Activated CD8-positive, alpha-beta memory T cell treated with anti-CD3 and anti-CD28 coated beads for 36 hours (primary cell): ENCODE results near the gene CAMKK2. TPM values are rescaled to one million over a fixed set of nuclear protein-coding genes. Genes with fewer than 3 reads are reported as not detected.
"Not testable (repeated sequence)": the region's sequence is repeated elsewhere in the genome, so short reads cannot be mapped to it uniquely, and the experiment has no call there.

Experiments used
- CTCF ChIA-PET: fragments of 350-600 bp; sonication (Branson Sonifier 250); formaldehyde crosslinking; loops from one replicate; lab custom pipeline; 2021; ENCODE audit warnings: antibody characterized with exemption; lab: Charles Lee
- POLR2A ChIA-PET: fragments of 350-600 bp; sonication (Branson Sonifier 250); formaldehyde crosslinking; loops from one replicate; lab custom pipeline; 2021; ENCODE audit warnings: antibody characterized with exemption; lab: Charles Lee
- total RNA-seq, 2 experiments: library from RNA; stranded (reverse); gene quantifications; one replicate each; pipeline ENCODE4 v1.2.3, GENCODE V29; 2021

The CAMKK2 gene
- total RNA-seq, 2 experiments from 2014 or later: 39.7 to 41.8 TPM

DNA sequence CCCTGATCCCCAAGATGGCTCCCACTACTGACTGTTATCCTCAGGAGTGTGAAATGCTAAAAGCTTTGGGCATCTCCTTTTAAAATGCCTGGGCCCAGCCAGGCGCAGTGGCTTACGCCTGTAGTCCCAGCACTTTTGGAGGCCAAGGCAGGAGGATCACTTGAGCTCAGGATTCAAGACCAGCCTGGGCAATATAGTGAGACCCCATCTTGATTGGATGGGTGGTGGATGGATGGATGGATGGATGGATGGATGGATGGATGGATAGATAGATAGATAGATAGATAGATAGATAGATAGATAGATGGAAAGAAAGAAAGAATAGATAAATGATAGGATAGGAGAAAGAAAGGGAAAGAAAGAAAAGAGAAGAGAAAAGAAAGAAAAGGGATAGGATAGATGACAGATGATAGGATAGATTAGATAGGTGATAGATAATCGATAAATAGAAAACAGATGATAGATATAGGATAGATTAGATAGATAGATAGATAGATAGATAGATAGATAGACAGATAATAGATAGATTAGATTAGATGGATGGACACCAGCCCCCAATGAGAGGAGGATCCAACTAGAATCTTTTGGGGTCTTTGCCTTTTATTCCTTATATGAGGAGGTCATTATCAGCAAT, 77.0 kb downstream of the CAMKK2 start:
- POLR2A ChIA-PET: no interaction called here

DNA sequence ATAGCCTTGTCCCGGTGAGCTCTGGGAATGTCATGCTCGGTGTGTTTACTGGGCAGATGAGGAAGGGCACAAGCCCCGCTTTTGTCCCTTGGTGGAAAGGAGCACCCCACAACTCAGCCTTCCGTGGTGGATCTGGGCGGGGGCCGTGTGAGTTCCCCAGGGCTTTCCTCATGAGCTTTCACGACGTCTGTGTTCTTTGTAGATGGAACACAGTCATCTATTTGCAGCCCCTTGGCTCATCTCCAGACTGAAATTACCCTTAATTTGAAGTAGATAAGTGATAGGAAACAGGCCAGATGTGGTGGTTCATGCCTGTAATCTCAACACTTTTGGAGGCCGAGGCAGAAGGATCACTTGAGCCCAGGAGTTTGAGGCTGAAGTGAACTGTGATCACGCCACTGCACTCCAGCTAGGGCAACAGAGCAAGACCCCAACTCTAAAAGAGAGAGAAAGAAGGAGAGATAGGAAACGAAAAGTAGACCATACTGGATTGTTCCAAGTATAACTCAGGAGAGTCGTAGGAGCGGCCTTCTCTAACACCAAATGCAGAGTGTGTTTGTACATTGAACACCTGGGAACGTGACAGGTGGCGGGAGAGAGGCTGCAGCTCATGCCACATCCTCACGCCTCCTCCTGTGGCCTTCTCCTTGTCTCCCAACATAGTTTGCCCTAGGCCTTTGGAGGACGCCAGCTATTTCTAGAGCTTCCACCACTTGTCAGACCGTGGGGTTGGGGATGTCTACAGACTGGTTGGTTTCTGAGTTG, 77.7 kb downstream of the CAMKK2 start:
- ChIA-PET POLR2A (no interaction called here), CTCF (interaction anchor here (0.6 to 1.8 kb wide), 2 partner anchors 9 to 468 kb away, joined by 3 to 5 read pairs; no protein-coding TSS in a partner anchor)

More for the DNA sequence above, 77.0 kb downstream of the CAMKK2 start:
- CTCF ChIA-PET: interaction anchor here (1.8 kb wide), 1 partner anchor 8 kb away, joined by 5 read pairs; no protein-coding TSS in a partner anchor

DNA sequence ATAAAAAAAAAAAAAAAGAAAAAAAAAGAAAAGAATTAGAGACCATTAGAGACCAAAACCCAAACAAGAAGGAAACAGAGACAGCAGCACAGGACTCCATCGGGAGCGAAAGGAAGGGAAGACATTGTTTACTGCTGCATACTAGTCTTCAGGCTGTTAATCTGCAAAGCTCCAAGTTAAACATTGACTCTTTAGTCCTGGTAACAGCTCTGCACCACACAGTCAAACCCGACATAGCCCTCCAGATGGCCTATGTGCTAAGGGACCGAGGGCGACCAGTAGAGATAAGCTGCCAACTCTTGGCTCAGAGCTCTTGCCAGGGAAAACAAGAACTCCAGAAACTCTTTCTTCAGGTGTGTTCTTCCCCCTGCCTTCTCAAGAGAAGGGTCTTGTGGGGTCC, 78.7 kb downstream of the CAMKK2 start:
- CTCF ChIA-PET: interaction anchor here (0.6 to 1.8 kb wide), 5 partner anchors 10 to 785 kb away, joined by 3 to 5 read pairs (median 3); no protein-coding TSS in a partner anchor
- POLR2A ChIA-PET: interaction anchor here (0.7 kb wide), 1 partner anchor 183 kb away, joined by 7 read pairs; no protein-coding TSS in a partner anchor

DNA sequence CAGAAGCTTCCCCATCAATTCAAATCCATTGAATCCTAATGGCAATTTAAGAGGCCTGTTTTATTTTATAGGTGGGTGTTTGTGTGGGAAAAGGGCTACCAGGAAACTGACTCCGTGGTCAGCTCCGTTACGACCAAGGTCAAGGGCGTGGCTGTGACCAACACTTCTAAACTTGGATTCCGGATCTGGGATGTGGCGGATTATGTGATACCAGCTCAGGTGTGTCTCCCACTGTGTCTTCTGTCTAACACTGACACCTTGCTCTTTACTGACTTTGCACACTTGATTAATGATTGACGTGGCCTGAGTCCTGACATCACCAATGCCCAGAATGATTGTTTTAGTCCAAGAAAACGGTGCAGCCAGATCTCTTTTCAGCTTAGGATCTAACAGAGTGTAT, 79.4 kb downstream of the CAMKK2 start:
- CTCF ChIA-PET: interaction anchor here (0.6 to 0.7 kb wide), 4 partner anchors 24 to 784 kb away, joined by 3 to 4 read pairs (median 3); no protein-coding TSS in a partner anchor
- POLR2A ChIA-PET: interaction anchor here (0.7 kb wide), 1 partner anchor 183 kb away, joined by 7 read pairs; no protein-coding TSS in a partner anchor

DNA sequence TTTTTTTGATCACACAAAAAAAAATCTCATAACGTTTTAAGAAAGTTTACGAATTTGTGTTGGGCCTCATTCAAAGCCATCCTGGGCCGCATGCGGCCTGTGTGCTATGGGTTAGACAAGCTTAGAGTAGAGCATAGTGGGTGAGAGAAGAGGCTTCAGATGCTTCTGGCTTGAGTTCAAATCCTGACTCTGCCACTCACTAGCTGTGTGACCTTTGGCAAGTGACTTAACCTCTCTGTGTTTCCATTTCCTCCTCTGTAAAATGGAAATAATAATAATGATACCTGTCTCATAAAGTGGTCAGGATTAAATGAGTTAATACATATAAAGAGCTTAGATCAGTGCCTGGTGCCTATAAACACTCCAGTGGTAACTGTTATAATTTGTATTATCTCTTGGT, 80.4 kb downstream of the CAMKK2 start:
- POLR2A ChIA-PET: interaction anchor here (0.6 to 0.7 kb wide), 2 partner anchors 71 to 82 kb away, joined by 3 to 5 read pairs; no protein-coding TSS in a partner anchor
- CTCF ChIA-PET: interaction anchor here (0.7 to 2.8 kb wide), 4 partner anchors 14 to 88 kb away, joined by 3 to 10 read pairs (median 4); partner anchors contain the start of gene P2RX7

DNA sequence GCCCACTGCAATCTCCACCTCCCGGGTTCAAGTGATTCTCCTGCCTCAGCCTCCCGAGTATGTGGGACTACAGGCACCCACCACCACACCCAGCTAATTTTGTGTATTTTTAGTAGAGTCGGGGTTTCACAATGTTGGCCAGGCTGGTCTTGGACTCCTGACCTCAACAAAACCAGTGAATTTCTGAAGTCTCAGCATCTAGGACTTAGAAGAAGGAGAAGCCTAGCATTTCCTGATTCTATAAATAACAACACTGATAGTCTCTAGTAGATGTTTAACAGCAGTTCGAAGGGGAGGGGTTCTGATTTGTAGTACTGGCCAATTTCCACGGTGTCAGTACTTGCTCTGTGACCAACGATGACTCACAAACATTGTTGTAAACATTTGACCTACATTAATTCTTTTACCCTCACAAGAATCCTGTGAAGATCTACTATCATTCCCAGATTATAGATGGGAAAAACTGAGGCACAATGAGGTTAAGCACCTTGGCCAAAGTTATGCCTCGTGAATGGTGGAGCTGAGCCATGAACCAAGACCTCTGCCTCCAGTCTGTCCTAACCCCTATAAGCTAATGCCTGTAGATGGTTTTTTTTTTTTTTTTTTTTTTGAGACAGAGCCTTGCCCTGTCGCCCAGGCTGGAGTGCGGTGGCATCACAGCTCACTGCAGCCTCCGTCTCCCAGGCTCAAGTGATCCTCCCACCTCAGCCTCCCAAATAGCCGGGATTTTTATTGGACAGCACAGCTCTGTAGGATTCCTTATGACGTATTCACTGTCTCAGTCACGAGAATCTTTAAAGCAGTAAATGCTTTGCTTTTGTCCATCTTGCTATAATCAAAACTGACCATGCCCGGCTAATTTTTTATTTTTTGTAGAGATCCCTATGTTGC, 81.4 kb downstream of the CAMKK2 start:
- POLR2A ChIA-PET: interaction anchor here (0.6 to 1.5 kb wide), 5 partner anchors 9 to 1286 kb away, joined by 3 to 10 read pairs (median 4); partner anchors contain the start of gene ZCCHC8
- CTCF ChIA-PET: interaction anchor here (0.6 to 2.8 kb wide), 4 partner anchors 15 to 155 kb away, joined by 3 to 10 read pairs (median 4); partner anchors contain the start of gene P2RX7

DNA sequence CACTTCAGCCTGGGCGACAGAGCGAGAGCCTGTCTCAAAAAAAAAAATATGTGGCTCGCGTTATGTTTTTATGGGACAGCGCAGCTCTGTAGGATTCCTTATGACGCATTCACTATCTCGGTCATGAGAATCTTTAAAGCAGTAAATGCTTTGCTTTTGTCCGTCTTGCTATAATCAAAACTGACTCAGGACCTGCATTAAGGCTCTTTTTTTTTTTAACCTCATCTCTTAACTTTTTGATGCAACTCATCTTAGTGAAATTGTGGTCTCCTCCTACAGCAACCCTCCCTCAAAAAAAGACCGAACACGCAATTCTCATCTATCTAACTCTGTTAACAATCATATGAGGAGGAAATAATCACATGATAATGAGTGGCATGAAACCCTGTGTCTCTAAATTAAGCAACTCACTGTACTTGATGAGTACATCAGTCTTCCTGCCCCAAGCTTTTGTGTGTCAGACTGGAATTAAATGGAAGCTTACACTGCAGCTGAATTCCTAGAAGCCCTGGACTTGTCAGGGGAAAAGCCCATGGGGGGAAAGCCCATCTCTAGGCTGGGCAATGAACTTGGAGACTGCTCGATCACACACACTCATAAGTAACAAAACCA, 82.2 kb downstream of the CAMKK2 start:
- ChIA-PET CTCF (interaction anchor here (2.0 to 2.8 kb wide), 2 partner anchors 16 to 82 kb away, joined by 4 to 10 read pairs; partner anchors contain the start of gene P2RX7), POLR2A (interaction anchor here (1.4 to 1.5 kb wide), 2 partner anchors 10 to 17 kb away, joined by 4 to 10 read pairs; no protein-coding TSS in a partner anchor)

DNA sequence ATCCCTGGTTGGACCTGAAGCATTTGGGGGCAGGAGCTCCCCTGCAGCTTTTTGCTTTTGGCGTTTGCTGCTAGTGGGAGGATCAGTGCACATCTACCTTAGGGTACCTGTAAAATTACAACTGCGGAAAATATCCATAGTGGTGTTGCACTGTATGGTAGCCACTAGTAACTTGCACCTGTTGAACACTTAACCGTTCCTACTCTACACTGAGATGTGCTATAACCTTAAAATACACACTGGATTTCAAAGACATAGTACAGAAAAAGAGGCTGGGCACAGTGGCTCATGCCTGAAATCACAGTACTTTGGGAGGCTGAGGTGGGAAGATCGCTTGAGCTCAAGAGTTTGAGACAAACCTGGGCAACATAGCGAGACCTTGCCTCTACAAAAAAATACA, 83.6 kb downstream of the CAMKK2 start:
- ChIA-PET CTCF (interaction anchor here (0.6 kb wide), 1 partner anchor 643 kb away, joined by 3 read pairs; no protein-coding TSS in a partner anchor), POLR2A (no interaction called here)

DNA sequence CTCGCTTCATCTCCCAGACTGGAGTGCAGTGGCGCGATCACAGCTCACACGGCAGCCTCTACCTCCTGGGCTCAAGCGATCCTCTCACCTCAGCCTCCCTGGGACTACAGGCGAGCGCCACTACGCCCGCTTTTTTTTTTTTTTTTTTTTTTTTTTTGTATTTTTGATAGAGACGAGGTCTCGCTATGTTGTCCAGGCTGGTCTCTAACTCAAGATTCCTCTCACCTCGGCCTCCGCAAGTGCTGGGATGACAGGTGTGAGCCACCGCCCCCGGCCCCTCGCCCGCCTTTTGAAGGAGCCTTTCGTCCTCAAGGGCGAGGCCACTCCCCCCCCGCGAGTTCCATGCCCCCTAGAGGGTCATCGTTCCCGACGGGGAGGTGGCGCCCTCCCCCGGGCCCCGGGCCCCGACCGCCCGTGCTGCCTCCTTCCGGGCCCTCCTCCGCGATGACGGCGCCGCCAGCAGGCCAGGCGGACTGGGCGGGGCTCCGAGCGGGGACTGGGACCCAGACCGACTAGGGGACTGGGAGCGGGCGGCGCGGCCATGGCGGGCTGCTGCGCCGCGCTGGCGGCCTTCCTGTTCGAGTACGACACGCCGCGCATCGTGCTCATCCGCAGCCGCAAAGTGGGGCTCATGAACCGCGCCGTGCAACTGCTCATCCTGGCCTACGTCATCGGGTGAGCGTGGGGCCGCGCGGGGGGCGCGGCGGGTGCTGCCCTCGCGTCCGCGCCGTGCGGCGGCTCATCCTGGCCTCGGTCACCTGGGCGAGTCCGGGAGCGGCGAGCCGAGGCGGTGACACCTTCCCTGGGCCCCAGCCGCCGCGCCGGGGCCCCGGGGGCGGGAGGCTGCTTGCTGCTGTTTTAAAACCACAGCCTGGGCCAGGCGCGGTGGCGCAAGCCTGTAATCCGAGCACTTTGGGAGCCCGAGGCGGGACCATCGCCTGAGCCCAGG, 86.6 kb downstream of the CAMKK2 start, which contains the start of gene P2RX4:
Gene P2RX4 (plus strand): TSS at position 506 of the 949 bp plus-strand sequence. CDS start 36 bp downstream, at position 542.
- CTCF ChIA-PET: interaction anchor here (0.6 kb wide), 1 partner anchor 91 kb away, joined by 4 read pairs; no protein-coding TSS in a partner anchor
- POLR2A ChIA-PET: interaction anchor here (0.6 kb wide), 1 partner anchor 81 kb away, joined by 7 read pairs; no protein-coding TSS in a partner anchor

DNA sequence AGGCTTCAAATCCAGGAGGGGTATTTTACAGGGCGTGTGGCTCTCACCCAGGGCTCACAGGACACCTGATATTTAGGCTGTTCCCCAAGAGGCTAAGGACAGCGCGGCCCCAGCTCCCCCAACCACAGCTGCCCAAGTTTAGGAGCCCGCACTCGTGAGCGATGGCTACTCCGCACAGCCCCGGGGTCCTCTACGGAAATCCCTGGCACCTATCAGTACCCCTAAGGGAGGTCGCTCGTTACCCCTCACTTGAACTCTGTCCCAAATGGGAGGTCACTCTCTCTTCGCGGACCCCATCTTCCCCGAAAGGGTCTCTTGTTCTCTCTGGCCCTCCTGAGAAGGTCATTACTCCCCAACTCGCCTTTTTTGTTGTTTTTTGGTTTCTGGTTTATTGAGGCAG, 87.3 kb downstream of the CAMKK2 start:
- ChIA-PET POLR2A (no interaction called here), CTCF (no interaction called here)

DNA sequence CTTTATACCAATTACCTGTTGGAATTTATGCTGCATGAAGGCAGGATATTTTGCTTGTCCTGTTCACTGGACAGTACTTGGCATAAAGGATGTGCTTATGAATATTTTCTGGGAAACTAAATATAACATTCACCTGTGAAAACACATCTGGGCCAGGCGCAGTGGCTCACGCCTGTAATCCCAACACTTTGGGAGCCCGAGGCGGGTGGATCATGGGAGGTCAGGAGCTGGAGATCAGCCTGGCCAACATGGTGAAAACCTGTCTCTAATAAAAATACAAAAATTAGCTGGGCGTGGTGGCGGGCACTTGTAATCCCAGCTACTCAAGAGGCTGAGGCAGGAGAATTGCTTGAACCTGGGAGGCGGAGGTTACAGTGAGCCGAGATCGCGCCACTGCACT, 87.9 kb downstream of the CAMKK2 start:
- POLR2A ChIA-PET, CTCF ChIA-PET: not testable (repeated sequence)

DNA sequence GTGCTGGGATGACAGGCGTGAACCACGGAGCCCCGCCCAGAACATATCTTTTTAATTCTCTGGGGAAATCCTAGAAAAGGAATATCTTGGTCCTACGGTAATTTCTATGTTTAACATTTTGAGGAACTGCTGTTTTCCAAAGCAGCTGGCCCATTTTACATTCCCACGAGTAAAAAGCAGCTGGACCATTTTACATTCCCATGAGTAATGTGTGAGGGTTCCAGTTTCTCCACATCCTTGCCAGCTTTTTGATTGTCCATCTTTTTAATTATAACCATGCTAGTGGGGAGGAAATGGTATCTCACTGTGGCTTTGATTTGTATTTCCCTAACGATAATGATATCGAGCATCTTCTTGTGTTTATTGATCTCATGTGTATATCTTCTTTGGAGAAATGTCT, 91.0 kb downstream of the CAMKK2 start:
- POLR2A ChIA-PET: no interaction called here
- CTCF ChIA-PET: interaction anchor here (1.5 to 2.3 kb wide), 2 partner anchors 10 to 25 kb away, joined by 4 to 5 read pairs; no protein-coding TSS in a partner anchor

DNA sequence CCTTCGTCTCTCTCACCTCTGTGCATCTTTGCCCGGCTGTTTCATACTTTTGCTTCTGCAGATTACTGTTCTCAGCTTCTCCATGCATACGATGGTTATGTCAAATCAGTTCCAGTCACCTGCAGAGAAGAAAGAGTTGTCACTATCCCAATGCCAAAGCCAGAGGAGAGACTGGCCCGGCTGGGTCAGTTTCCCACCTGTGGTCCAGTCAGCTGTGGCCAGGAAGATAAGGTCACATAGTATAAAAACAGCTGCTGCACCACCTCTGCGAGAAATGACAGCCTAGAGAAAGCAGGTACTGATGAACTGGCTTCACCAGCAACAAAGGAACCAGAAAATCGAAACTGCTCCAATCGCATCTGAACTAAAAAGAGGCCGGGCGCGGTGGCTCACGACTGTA, 93.0 kb downstream of the CAMKK2 start:
- ChIA-PET CTCF (interaction anchor here (1.2 to 2.3 kb wide), 2 partner anchors 27 to 69 kb away, joined by 5 read pairs; no protein-coding TSS in a partner anchor), POLR2A (no interaction called here)

DNA sequence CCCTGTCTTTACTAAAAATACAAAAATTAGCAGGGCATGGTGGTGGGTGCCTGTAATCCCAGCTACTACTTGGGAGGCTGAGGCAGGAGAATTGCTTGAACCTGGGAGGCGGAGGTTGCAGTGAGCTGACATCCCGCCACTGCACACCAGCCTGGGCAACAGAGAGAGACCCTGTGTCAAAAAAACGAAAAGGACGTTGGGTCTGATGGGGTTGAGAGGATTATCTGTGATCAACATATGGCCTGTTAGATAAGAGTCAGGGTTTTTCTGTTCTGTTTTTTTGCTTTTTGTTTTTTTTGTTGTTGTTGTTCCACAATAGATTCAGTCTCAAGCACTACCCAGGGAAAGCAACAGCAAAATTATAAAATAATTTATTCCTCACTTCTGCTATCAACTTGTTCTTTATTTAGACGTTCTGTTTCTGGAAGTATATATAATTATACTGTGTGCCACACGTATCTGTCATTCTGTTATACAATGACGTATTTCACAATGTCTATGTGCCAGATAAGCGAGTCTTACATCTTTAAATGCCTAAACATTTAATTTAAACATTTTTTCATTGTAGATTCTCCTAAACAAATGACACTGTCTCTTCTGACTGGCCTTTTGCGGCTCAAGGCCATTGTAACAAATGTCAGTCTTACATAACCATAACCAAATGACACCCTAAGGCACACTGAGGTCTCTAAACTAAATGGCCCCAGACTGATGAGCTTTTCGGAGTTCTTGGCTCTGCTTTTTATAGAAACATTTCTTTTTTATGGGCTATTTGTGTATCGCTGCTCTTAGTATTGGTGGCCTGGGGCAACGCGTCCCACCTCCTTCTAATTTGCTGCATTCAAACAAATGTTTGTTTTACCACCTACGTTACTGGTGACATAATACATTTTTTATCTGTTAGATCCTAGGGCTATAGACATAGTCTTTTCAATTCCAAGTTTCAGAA, 93.8 kb downstream of the CAMKK2 start:
- ChIA-PET CTCF (interaction anchor here (1.2 to 2.3 kb wide), 2 partner anchors 27 to 68 kb away, joined by 5 read pairs; no protein-coding TSS in a partner anchor), POLR2A (no interaction called here)

DNA sequence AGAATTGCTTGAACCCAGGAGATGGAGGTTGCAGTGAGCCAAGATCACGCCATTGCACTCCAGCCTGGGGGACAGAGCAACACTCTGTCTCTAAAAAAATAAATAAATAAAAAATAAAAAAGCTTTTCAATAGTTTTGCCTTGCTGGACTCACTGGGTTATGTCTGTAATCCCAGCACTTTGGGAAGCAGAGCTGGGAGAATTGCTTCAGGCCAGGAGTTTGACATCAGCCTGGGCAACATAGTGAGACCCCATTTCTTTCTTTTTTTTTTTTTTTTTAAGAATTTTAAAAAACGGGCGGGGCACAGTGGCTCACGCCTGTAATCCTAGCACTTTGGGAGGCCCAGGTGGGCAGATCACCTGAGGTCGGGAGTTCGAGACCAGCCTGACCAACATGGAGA, 95.4 kb downstream of the CAMKK2 start:
- CTCF ChIA-PET, POLR2A ChIA-PET: not testable (repeated sequence)
